ENCODE data around the gene PPM1J.

DNA sequence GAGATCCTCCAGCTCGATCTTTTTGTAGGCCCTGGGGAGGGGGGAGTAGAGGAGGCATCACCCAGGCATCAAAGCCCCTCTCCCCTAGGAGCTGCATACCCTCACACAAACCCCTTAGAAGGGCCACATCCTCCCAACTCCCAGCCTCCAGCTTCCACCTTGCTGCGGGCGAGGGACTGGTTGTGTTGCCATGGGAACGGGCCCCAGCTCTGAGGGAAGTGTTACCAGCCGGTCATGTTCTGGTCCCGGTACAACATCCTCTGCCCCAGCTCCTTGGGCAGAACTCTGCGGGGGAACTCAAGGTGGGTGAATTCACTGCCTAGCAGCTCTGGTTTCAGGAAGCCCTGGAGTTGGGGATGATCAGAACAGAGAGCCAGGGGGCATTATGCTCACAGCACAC, 4.1 kb downstream of the PPM1J start:
- TF ChIP-seq ZNF274 (IDR thresholded peaks at IDR 0.05; ENCODE audit: low read depth, low read length) (no peak), YY1 (IDR thresholded peaks at IDR 0.05; ENCODE audit: insufficient read depth, insufficient read length) (no peak)
